Right atrium auricular region (tissue), 2 donors: ENCODE data around the gene BRAT1. TPM values are rescaled to one million over a fixed set of nuclear protein-coding genes. Genes with fewer than 3 reads are reported as not detected.

Experiments
- DNase-seq: peaks from one replicate; pipeline ENCODE4 v3.0.0-alpha.2; 2019; ENCODE audit warnings: low spot score
- H3K27ac ChIP-seq, 2 donors: fragments of 200-600 bp; sonication (generic); 1 replicate in 1 of 2; 2 replicates in 1 of 2; pipeline ENCODE4 v1.5.1; 2016 to 2019
- H3K27me3 ChIP-seq, 2 donors: fragments of 200-600 bp; sonication (generic); one replicate each; pipeline versions ENCODE4 v1.5.1 to v1.6.0; 2017 to 2019
- H3K36me3 ChIP-seq: fragments of 200-600 bp; sonication (generic); one replicate; pipeline ENCODE4 v1.5.1; 2016
- H3K4me1 ChIP-seq, 2 donors: fragments of 200-600 bp; sonication (generic); one replicate each; pipeline versions ENCODE4 v1.5.1 to v1.6.0; 2017 to 2019
- H3K4me3 ChIP-seq, 2 donors: fragments of 200-600 bp; sonication (generic); 1 replicate in 1 of 2; 2 replicates in 1 of 2; pipeline ENCODE4 v1.5.1; 2017 to 2019; ENCODE audit warnings: mild to moderate bottlenecking in 1 of 2, moderate library complexity in 1 of 2
- H3K9me3 ChIP-seq, 2 donors: fragments of 200-600 bp; sonication (generic); one replicate each; pipeline ENCODE4 v1.5.1; 2019
- total RNA-seq, 2 donors: library from RNA; depleted of rRNA; stranded (reverse); fragments of >200 nt; gene quantifications; one replicate each; pipeline ENCODE4 v1.1.0, GENCODE V29; 2016
- TF ChIP-seq, protein P1 (sequence below), 2 donors: fragments of 200-600 bp; sonication (generic); IDR thresholded peaks; one replicate each; pipeline ENCODE4 v1.5.1; 2019; ENCODE audit warnings: antibody characterized with exemption in 2 of 2

The BRAT1 gene
- total RNA-seq, 2 donors from 2014 or later = 20.9 to 24.6 TPM

- DNase-seq = no peak
- H3K36me3 ChIP-seq = peaks cover 24% of the 10 kb centered on the region
- no peak overlapping the region for H3K4me3 ChIP-seq
- no peaks in the 10 kb centered on the region for H3K27me3 ChIP-seq
- H3K9me3 ChIP-seq = no peaks in the 10 kb centered on the region
- peaks cover 0 to 22% of the 10 kb centered on the region in 2 donors for H3K4me1 ChIP-seq
- H3K27ac ChIP-seq = no peak overlapping the region
- TF ChIP-seq, protein P1, sequence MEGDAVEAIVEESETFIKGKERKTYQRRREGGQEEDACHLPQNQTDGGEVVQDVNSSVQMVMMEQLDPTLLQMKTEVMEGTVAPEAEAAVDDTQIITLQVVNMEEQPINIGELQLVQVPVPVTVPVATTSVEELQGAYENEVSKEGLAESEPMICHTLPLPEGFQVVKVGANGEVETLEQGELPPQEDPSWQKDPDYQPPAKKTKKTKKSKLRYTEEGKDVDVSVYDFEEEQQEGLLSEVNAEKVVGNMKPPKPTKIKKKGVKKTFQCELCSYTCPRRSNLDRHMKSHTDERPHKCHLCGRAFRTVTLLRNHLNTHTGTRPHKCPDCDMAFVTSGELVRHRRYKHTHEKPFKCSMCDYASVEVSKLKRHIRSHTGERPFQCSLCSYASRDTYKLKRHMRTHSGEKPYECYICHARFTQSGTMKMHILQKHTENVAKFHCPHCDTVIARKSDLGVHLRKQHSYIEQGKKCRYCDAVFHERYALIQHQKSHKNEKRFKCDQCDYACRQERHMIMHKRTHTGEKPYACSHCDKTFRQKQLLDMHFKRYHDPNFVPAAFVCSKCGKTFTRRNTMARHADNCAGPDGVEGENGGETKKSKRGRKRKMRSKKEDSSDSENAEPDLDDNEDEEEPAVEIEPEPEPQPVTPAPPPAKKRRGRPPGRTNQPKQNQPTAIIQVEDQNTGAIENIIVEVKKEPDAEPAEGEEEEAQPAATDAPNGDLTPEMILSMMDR (IDR thresholded peaks at IDR 0.05) = no peak
Observed at GRCh38 chr7:2551418-2551817, 3.9 kb downstream of the BRAT1 start.

DNA sequence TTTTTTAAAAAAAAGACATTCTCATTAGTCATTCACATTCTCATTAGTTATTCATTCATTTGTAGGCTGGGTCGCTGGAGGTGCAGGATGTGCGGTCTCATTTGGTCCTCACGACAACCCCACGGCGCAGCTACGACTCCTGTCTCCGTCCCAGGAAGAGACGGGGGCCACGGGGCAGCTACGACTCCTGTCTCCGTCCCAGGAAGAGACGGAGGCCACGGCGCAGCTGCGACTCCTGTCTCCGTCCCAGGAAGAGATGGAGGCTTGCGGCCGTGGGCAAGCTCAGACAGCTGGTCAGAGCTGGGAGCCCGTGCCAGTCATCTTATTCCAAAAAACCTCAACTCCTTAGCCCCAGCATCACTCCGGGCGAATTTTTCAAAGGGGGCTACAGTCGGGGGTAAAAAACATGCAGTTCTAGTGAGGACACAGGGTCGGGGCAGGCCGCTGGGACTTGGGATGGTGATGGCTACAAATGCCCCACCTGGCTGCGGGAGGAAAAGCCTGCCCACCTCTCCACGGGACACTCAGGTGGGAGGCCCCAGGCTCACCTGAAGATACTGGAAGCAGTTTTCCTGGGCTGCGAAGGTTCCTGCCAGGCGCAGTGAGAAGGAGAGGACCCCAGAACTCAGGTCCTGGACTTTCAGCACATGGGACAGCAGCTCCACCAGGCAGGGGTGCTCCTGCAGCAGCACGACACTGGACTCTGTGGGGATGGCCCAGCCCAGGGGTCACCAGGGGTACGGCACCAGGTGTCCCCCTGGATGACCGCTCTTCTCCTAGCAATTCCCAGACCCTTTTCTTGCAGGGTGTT, 8.3 kb downstream of the BRAT1 start:
- Histone ChIP-seq H3K4me3 (no peak overlapping the region), H3K9me3 (no peaks in the 10 kb centered on the region), H3K4me1 (no peaks in the 10 kb centered on the region), H3K36me3 (peaks cover 62% of the 10 kb centered on the region), H3K27ac (no peak overlapping the region), H3K27me3 (no peaks in the 10 kb centered on the region)
- no peak for DNase-seq
- TF ChIP-seq, protein P1 (IDR thresholded peaks at IDR 0.05) = no peak

GRCh38 chr7:2545746-2546425, 9.4 kb downstream of the BRAT1 start:
- Histone ChIP-seq H3K4me1 (no peaks in the 10 kb centered on the region), H3K4me3 (no peak overlapping the region), H3K27ac (no peak overlapping the region), H3K36me3 (peaks cover 73% of the 10 kb centered on the region), H3K9me3 (no peaks in the 10 kb centered on the region), H3K27me3 (no peaks in the 10 kb centered on the region)
- TF ChIP-seq, protein P1 (IDR thresholded peaks at IDR 0.05) = no peak
- no peak for DNase-seq

- TF ChIP-seq, protein P1 (IDR thresholded peaks at IDR 0.05) = no peak
- DNase-seq = no peak
Observed at GRCh38 chr7:2544541-2545188, 10.7 kb downstream of the BRAT1 start.

GRCh38 chr7:2542916-2543871, 12.1 kb downstream of the BRAT1 start:
- no peaks in the 10 kb centered on the region for H3K9me3 ChIP-seq
- no peaks in the 10 kb centered on the region for H3K4me1 ChIP-seq
- no peaks in the 10 kb centered on the region for H3K27me3 ChIP-seq
- H3K4me3 ChIP-seq = no peak overlapping the region
- H3K36me3 ChIP-seq = peaks cover 93% of the 10 kb centered on the region
- no peak for DNase-seq
- TF ChIP-seq, protein P1 (IDR thresholded peaks at IDR 0.05) = no peak
- no peak overlapping the region for H3K27ac ChIP-seq

More at GRCh38 chr7:2544541-2545188, 10.7 kb downstream of the BRAT1 start:
- Histone ChIP-seq H3K4me1 (no peaks in the 10 kb centered on the region), H3K27ac (no peak overlapping the region), H3K4me3 (no peak overlapping the region), H3K9me3 (no peaks in the 10 kb centered on the region), H3K27me3 (no peaks in the 10 kb centered on the region), H3K36me3 (peaks cover 84% of the 10 kb centered on the region)
